HG02938 (cell line): Measurements from ENCODE around the gene INKA1.
"Not testable (repeated sequence)": the region's sequence is repeated elsewhere in the genome, so short reads cannot be mapped to it uniquely, and the experiment has no call there.

Experiments
- ATAC-seq: cut with Tn5 transposase; IDR thresholded peaks from one replicate; pipeline ENCODE4 v1.9.1; 2021; ENCODE audit warnings: mild to moderate bottlenecking, moderate library complexity; ENCODE audit not compliant: unreplicated experiment

INKA1 gene

GRCh38 chr3:49806850-49807249 is 3.8 kb downstream of the INKA1 start:
- ATAC-seq, result no peak

DNA sequence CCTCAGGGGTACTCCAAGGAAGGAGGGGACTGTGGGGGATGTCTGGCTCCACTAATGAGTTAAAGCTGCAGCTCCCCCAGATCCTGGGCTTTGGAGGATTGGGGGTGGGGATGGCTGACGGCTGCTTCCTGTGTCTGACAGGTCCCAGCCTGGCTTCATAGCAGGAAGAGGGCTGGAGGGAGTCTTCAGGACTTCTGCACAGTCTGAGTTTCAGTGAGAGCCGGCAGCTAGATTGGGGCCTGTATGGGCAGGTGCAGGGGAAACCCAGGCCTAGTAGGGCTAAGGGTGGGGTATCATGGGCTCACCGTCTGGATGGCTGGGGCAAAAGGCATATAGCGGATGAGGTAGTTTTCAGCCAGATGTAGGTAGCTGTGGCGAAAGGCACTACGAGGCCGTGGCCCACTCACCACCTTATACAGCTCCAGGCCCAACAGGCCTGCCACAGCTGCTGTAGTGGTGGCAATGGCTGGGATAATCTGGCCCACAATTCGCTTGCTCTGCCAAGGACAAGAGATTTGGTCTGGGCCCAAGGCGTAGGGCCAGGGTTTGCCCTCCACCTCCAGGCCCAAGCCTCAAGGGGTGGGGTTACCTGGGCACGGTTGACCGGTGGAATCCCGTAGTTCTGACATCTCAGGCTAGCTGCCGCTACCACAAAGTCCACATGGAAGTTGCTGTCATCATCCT is 4.5 kb downstream of the INKA1 start:
- no peak for ATAC-seq

- ATAC-seq, result no peak
Measured at GRCh38 chr3:49812916-49813496, 9.9 kb downstream of the INKA1 start.

GRCh38 chr3:49813497-49814174 is 10.6 kb downstream of the INKA1 start, which contains the start of gene UBA7:
TSS of gene UBA7 (minus strand) at chr3:49813953. CDS start at chr3:49813787, 166 bp downstream.
- no peak for ATAC-seq

GRCh38 chr3:49823131-49823530 is 20.1 kb downstream of the INKA1 start:
- not testable (repeated sequence) for ATAC-seq

DNA sequence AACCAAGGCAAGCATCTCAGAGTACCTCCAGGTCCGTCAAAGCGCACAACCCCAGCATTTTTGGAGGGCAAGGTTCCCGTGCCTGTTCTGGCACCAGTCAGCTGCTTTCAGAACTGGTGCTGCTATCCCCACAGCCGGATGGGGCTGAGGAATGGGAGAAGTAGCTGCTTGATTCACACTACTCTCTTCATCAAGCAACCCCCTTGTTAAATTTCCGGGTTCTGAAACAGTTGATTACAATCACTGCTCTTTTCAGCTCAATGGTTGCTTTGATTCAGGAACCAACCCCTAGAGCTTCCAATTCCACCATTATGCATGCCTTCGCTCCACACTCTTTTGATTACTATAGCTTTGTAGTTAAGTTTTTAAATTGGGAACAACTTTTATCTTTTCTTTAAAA is 23.0 kb downstream of the INKA1 start:
- ATAC-seq, result no peak

GRCh38 chr3:49831341-49831740 is 28.3 kb downstream of the INKA1 start:
- ATAC-seq, result no peak

DNA sequence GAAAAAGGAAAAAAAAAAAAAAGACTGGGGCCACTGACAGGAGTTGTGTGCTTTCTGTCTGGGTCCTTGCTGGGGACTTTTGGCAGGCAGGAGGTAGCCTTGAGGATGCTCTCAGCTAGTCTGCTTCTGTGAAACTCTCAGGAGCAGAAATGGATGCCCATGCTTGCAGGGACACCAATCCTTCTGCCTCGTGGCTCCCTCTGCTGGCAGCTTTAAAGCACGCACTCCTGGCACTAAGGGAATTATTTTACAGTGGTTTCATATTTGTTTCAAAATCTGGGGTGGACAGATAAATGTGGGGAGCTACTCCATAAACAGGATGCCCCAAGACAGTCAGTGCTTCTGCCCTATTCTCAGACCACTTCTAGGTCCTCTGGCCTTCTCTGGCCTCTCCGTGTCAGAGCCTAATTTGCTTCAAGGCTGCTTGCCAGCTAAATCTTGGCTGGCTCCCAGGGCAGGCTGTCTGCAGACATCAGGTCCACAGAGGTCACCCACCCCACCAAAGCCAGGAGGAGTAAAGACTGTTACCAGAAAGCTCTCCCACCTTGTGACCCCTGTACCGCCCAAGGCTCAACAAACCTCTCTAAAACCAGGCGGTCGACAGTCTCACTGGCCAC is 36.2 kb downstream of the INKA1 start:
- no peak for ATAC-seq

DNA sequence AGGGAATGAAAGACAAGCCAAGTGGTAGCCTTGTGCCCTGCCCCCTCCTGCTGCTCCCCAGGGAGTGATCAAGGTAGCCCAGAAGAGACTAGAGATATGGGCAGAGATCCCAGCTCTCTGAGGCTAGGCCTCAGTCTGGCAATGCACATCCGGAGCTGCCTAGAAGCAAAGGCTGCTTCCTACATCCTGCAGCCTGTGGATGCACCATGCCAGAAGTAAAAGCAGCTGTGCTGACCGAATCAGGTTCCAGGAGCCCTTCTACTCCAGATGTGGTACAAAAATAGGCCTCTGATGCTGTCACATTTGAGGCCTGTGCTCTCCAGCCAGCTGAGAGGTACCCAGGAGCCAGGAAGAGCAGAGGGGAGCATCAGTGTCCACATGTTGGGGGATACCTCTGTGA is 37.3 kb downstream of the INKA1 start:
- ATAC-seq, result no peak

DNA sequence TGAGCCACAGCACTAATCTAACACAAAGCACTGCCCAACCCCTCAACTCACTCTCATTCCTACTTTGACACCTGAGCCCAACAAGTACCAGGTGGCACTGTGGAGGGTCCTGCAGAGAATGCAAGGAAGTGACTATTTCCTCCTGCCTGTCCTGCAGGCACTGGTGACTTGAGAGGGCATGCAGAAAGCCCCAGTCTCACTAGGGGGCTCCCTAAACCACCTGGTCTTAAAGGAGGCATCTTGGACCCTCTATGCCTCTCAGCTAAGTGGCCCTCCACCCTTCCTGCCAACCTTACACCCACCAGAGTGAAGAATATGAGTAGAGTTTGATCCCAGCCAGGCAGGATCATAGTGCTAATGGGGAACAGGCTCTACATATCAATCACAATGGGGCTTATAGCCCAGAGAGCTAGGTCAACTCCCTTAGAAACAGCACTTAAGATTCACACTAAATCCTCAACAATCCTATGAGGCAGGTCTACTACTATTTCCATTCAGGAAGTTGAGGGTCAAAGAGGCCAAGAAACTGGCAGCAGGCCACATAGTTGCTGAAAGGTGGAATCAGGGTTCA is 38.1 kb downstream of the INKA1 start:
- no peak for ATAC-seq

- no peak for ATAC-seq
Measured at GRCh38 chr3:49841806-49842205, 38.7 kb downstream of the INKA1 start.

DNA sequence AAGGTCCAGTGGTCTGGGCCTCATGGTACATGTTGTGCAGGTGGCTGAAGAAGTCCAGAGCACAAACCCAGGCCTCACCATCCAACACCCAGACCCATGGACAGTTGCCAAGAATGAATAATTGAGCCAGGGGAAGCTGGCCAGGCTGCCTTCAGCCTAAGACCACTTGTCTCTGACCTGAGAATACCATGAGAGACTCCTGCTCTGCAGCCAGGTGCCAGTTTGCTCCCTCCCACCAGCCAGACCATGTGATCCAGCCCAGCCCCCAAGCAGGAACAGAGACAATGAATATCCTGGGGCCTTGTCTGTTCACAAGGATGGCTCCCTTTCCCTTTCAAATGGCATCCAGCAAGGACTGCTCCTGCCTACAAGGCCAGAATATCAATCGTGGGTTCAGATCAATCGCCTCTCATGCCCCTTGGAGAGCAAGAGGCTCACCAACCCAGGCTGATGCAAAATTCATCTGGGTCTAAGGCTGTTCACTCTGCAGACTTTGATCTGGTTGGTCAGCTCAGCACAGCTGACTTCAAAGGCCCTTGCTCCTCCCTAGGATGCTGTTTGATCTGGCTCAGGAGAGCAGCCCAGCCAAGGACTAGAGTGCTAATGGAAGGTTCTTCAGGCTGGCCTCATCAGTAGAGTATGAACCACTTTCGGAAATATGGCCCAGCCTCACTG is 39.9 kb downstream of the INKA1 start:
- ATAC-seq, result no peak

DNA sequence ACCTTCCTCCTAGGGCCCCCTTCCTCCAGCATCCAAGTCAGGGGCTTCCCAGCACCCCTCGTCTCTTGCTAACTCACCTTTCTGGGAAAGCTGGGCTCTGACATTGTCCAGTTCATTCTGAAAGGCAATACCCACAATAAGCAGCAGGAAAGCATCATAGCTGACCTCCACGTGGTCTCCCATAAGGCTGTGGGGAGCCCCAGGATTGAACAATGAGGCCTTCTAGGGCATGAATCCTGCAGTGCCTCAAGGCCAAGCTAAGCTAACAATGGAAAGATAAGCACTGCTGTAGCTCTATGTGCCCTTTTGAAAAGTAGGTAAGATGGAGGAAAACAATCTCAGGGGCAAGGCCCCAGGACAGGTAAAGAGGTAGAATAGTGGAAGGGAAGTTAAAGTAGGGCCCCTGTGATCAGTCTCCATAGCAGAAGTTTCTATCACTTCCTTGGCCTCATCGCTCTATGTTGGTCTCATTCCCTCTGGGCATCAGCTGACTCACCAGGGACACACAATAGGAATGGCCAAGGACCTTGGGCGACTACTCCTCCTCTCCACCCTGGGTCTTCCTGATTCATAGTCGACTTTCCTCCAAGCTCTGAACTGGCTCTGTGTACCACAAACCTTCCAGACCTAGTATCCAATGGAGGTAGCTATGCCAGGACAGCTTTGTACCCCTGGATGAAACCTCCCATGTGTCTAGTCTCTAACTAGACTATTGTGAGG is 41.6 kb downstream of the INKA1 start:
- no peak for ATAC-seq

DNA sequence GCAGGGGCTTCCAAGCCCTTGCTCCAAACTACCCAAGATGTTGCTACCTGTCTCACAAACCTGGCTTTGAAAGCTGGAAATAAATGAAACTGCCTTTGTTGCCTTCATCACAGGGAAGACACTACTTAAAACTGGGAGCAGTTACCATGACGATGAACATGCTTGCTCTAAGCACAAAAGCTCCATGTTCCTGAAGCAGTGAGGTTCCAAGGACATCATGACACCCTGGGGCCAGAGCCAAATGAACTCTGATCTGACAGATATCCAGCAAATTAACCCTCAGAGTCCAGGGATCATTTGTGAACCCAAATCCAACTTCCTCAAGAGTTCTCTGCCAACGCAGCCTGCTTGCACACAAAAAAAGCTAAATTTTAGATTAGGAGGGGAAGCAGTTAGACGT is 42.6 kb downstream of the INKA1 start:
- no peak for ATAC-seq
